ENCODE results near the gene RAB24.

The RAB24 gene

GRCh38 chr5:177290816-177291596, 12.5 kb downstream of the RAB24 start:
- H3K4me3 ChIP-seq (ENCODE audit: low read depth, low read length) = no peak overlapping the region
- TF ChIP-seq, protein P1, sequence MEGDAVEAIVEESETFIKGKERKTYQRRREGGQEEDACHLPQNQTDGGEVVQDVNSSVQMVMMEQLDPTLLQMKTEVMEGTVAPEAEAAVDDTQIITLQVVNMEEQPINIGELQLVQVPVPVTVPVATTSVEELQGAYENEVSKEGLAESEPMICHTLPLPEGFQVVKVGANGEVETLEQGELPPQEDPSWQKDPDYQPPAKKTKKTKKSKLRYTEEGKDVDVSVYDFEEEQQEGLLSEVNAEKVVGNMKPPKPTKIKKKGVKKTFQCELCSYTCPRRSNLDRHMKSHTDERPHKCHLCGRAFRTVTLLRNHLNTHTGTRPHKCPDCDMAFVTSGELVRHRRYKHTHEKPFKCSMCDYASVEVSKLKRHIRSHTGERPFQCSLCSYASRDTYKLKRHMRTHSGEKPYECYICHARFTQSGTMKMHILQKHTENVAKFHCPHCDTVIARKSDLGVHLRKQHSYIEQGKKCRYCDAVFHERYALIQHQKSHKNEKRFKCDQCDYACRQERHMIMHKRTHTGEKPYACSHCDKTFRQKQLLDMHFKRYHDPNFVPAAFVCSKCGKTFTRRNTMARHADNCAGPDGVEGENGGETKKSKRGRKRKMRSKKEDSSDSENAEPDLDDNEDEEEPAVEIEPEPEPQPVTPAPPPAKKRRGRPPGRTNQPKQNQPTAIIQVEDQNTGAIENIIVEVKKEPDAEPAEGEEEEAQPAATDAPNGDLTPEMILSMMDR (IDR thresholded peaks at IDR 0.05; ENCODE audit: borderline replicate concordance, insufficient read depth, low read depth, low read length) = no peak

GRCh38 chr5:177288191-177288590, 15.3 kb downstream of the RAB24 start:
- H3K4me3 ChIP-seq (ENCODE audit: low read depth, low read length) = no peak overlapping the region
- TF ChIP-seq, protein P1 (IDR thresholded peaks at IDR 0.05; ENCODE audit: borderline replicate concordance, insufficient read depth, low read depth, low read length) = no peak

DNA sequence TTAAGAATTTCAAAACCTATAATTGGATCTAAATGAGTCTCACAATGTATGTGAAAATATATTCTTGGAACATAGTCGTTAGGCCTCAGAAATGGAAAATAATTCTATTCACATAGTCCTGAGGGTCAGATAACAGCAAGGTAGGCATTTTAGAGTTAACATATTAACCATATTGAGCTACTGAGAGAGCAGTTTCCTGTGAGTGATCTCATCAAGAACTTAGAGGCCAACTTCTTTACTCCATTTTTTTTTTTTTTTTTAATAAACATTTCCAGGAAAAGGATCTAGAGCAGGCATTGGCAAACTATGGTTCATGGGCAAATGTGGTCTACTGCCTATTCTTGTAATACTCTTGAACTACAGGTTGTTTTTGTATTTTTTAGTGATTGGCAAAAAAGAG, 26.6 kb downstream of the RAB24 start:
- TF ChIP-seq, protein P1 (IDR thresholded peaks at IDR 0.05; ENCODE audit: borderline replicate concordance, insufficient read depth, low read depth, low read length) = no peak

GRCh38 chr5:177275883-177276282, 27.6 kb downstream of the RAB24 start:
- H3K4me3 ChIP-seq (ENCODE audit: low read depth, low read length) = no peak overlapping the region
- TF ChIP-seq, protein P1 (IDR thresholded peaks at IDR 0.05; ENCODE audit: borderline replicate concordance, insufficient read depth, low read depth, low read length) = no peak

More for the DNA sequence above, 26.6 kb downstream of the RAB24 start:
- H3K4me3 ChIP-seq (ENCODE audit: low read depth, low read length) = no peak overlapping the region

- TF ChIP-seq, protein P1 (IDR thresholded peaks at IDR 0.05; ENCODE audit: borderline replicate concordance, insufficient read depth, low read depth, low read length) = no peak
- no peak overlapping the region for H3K4me3 ChIP-seq (ENCODE audit: low read depth, low read length)
These were observed 32.4 kb downstream of the RAB24 start for GRCh38 chr5:177271113-177271512.

DNA sequence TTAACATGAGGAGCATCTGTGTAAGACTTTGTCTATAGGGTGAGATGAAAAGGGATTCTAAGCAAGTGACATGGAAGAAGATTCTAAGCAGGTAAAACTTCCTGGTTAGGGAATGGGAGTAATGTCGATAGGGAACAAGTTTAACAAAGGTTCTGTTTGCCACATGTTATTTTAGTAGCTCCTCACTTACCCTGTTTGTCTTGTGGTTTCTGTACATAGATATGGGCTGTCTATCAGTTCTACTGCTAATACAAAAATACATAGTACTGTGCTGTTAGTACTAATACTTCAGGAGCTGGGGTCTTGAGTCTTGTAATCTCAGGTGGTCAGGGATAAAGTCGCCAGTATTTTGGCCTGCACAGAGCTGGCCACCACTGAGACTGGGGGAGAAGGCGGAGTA, 32.9 kb downstream of the RAB24 start:
- H3K4me3 ChIP-seq (ENCODE audit: low read depth, low read length) = no peak overlapping the region
- TF ChIP-seq, protein P1 (IDR thresholded peaks at IDR 0.05; ENCODE audit: borderline replicate concordance, insufficient read depth, low read depth, low read length) = no peak

DNA sequence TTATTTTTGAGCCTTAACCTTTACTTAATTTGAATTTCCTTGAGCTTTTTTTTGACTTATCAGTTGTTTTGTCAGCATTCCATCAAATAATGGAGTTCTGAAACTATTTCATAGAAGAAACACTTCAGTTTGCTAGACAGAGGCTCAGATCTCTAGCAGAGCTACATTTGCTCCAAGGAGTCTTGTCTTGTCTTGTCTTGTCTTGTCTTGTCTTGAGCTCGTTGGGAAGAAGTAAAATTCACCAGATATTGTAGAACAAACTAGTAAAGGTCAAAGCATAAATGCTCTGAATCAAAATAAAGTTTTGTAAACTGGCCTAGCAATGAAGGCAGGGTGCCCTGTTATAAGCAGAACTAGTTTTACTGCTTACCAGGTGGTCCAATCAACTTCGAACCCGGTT, 33.5 kb downstream of the RAB24 start:
- no peak overlapping the region for H3K4me3 ChIP-seq (ENCODE audit: low read depth, low read length)
- TF ChIP-seq, protein P1 (IDR thresholded peaks at IDR 0.05; ENCODE audit: borderline replicate concordance, insufficient read depth, low read depth, low read length) = no peak

All from GM12875 (cell line).